Stimulated activated CD8-positive, alpha-beta memory T cell treated with anti-CD3 and anti-CD28 coated beads, Interleukin-4, amount 100 ng/mL, for 1 hour (primary cell): Measurements from ENCODE around the gene POP4.

Experiments
- DNase-seq, 2 donors: peaks; one replicate each; pipeline ENCODE4 v3.0.0-alpha.2; 2020; ENCODE audit warnings: low read depth in 2 of 2, low spot score in 1 of 2

POP4 gene

GRCh38 chr19:29629836-29630534, 23.9 kb downstream of the POP4 start:
- no peak for DNase-seq

- DNase-seq = no peak
These were observed 24.6 kb downstream of the POP4 start for GRCh38 chr19:29630655-29631054.

GRCh38 chr19:29631450-29631849, 25.4 kb downstream of the POP4 start:
- DNase-seq = no peak

- DNase-seq = no peak
These were observed 27.9 kb downstream of the POP4 start for GRCh38 chr19:29634002-29634401.

GRCh38 chr19:29634423-29635130, 28.5 kb downstream of the POP4 start:
- no peak for DNase-seq

GRCh38 chr19:29635963-29636362, 29.9 kb downstream of the POP4 start:
- no peak for DNase-seq

GRCh38 chr19:29636553-29637360, 30.7 kb downstream of the POP4 start:
- no peak for DNase-seq

GRCh38 chr19:29639086-29639485, 33.0 kb downstream of the POP4 start:
- DNase-seq = no peak

- no peak for DNase-seq
These were observed 34.1 kb downstream of the POP4 start for GRCh38 chr19:29640231-29640630.

GRCh38 chr19:29641597-29641996, 35.5 kb downstream of the POP4 start:
- DNase-seq = no peak

- no peak for DNase-seq
These were observed 37.4 kb downstream of the POP4 start for GRCh38 chr19:29643361-29643935.

GRCh38 chr19:29644210-29644609, 38.1 kb downstream of the POP4 start:
- DNase-seq = no peak

GRCh38 chr19:29645491-29645867, 39.4 kb downstream of the POP4 start:
- no peak for DNase-seq

- DNase-seq = no peak
These were observed 39.8 kb downstream of the POP4 start for GRCh38 chr19:29645911-29646310.

- no peak for DNase-seq
These were observed 44.8 kb downstream of the POP4 start for GRCh38 chr19:29650772-29651387.

- DNase-seq = no peak
These were observed 45.7 kb downstream of the POP4 start for GRCh38 chr19:29651622-29652394.

- no peak for DNase-seq
These were observed 47.3 kb downstream of the POP4 start for GRCh38 chr19:29653398-29653797.

- DNase-seq = no peak
These were observed 49.7 kb downstream of the POP4 start for GRCh38 chr19:29655648-29656335.

GRCh38 chr19:29658221-29658991, 52.3 kb downstream of the POP4 start:
- no peak for DNase-seq
